HepG2 (cell line): ENCODE measurements around the gene PPP1R18. TPM values are rescaled to one million over a fixed set of nuclear protein-coding genes. Genes with fewer than 3 reads are reported as not detected.
A peak's percentile ranks its signal among the peaks of the same experiment; 100 is the strongest.

Experiments
- CBX1 ChIP-seq: IDR thresholded peaks from one replicate; pipeline ENCODE4 v1.6.1; 2016; ENCODE audit warnings: antibody characterized with exemption, low read depth
- CEBPB ChIP-seq: IDR thresholded peaks from 2 replicates; pipeline ENCODE4 v1.6.1; 2011; ENCODE audit warnings: low read depth, low read length, improper control_type of control experiment, borderline replicate concordance
- EED ChIP-seq: sonication (generic); formaldehyde crosslinking; IDR thresholded peaks from 2 replicates; pipeline ENCODE4 v1.5.0; 2020; ENCODE audit warnings: mild to moderate bottlenecking, missing genetic modification reagents
- MED8 ChIP-seq: sonication (generic); formaldehyde crosslinking; IDR thresholded peaks from 2 replicates; pipeline ENCODE4 v1.8.1; 2023; ENCODE audit warnings: mild to moderate bottlenecking, missing genetic modification reagents; ENCODE audit not compliant: insufficient replicate concordance
- MYC ChIP-seq: sonication (generic); formaldehyde crosslinking; IDR thresholded peaks from 2 replicates; pipeline ENCODE4 v1.9.0; 2021; ENCODE audit warnings: missing genetic modification reagents, borderline replicate concordance
- NR0B2 ChIP-seq: sonication (generic); formaldehyde crosslinking; IDR thresholded peaks from 2 replicates; pipeline ENCODE4 v1.4.0; 2020; ENCODE audit warnings: mild to moderate bottlenecking, missing genetic modification reagents
- PAX8 ChIP-seq: sonication (generic); formaldehyde crosslinking; IDR thresholded peaks from 2 replicates; pipeline ENCODE4 v1.8.0; 2022; ENCODE audit warnings: mild to moderate bottlenecking, missing genetic modification reagents, borderline replicate concordance
- SP1 ChIP-seq, 2 experiments: fragments of 450-650 bp in 1 of 2; sonication (generic) in 1 of 2; formaldehyde crosslinking in 1 of 2; IDR thresholded peaks; 2 replicates each; pipeline versions ENCODE4 v1.4.0 to v1.6.1; 2016 to 2020; ENCODE audit warnings: missing genetic modification reagents in 1 of 2
- SP140L ChIP-seq: sonication (generic); formaldehyde crosslinking; IDR thresholded peaks from 2 replicates; pipeline ENCODE4 v1.4.0; 2020; ENCODE audit warnings: missing genetic modification reagents, borderline replicate concordance
- SUZ12 ChIP-seq: fragments of 150-350 bp; IDR thresholded peaks from 2 replicates; pipeline ENCODE4 v1.6.1; 2014; ENCODE audit warnings: low read depth, low read length
- TCF7 ChIP-seq: sonication (generic); IDR thresholded peaks from 2 replicates; pipeline ENCODE4 v1.6.1; 2016; ENCODE audit warnings: antibody characterized with exemption, low read depth
- ZBTB4 ChIP-seq: sonication (generic); formaldehyde crosslinking; IDR thresholded peaks from 2 replicates; pipeline ENCODE4 v1.4.0; 2020; ENCODE audit warnings: missing genetic modification reagents, mild to moderate bottlenecking, borderline replicate concordance
- ZFP36L2 ChIP-seq: sonication (generic); formaldehyde crosslinking; IDR thresholded peaks from 2 replicates; pipeline ENCODE4 v1.4.0; 2020; ENCODE audit warnings: missing genetic modification reagents
- ZNF598 ChIP-seq: sonication (generic); formaldehyde crosslinking; IDR thresholded peaks from 2 replicates; pipeline ENCODE4 v1.5.1; 2020; ENCODE audit warnings: mild to moderate bottlenecking, missing genetic modification reagents, borderline replicate concordance
- ZNF652 ChIP-seq: IDR thresholded peaks from 2 replicates; pipeline ENCODE4 v1.6.1; 2016; ENCODE audit warnings: low read depth, borderline replicate concordance
- ZNF724P ChIP-seq: sonication (generic); formaldehyde crosslinking; IDR thresholded peaks from 2 replicates; pipeline ENCODE4 v1.8.0; 2022; ENCODE audit warnings: missing genetic modification reagents, borderline replicate concordance
- ZNF781 ChIP-seq: sonication (generic); formaldehyde crosslinking; IDR thresholded peaks from 2 replicates; pipeline ENCODE4 v1.5.1; 2020; ENCODE audit warnings: borderline replicate concordance, mild to moderate bottlenecking, missing genetic modification reagents; ENCODE audit errors: not compliant biosample characterization
- polyA plus RNA-seq, 8 experiments: library from polyadenylated mRNA; depleted of rRNA in 3 of 8; stranded (reverse) in 7 of 8; unstranded in 1 of 8; fragments of >200 nt; fragmentation: Illumina TruSeq in 4 of 8; extraction: Trizol in 4 of 8; gene quantifications; 2 replicates each; pipeline versions ENCODE4 v1.2.1 to v1.2.3, GENCODE V29; 2011 to 2016; ENCODE audit warnings: low read depth in 4 of 8, missing spikeins in 1 of 8, mixed read lengths in 1 of 8; ENCODE audit not compliant: insufficient read depth in 1 of 8
- total RNA-seq, 5 experiments: library from RNA; depleted of rRNA; stranded (reverse); fragments of >200 nt; fragmentation: Illumina TruSeq; extraction: Trizol; gene quantifications; 2 replicates each; pipeline ENCODE4 v1.2.3, GENCODE V29; 2016; ENCODE audit warnings: low read depth in 1 of 5
- TF ChIP-seq, protein P1 (sequence below): sonication (generic); formaldehyde crosslinking; IDR thresholded peaks from 2 replicates; pipeline ENCODE4; 2020; ENCODE audit warnings: missing genetic modification reagents, mild to moderate bottlenecking, borderline replicate concordance
- TF ChIP-seq, protein P2 (sequence below): IDR thresholded peaks from 2 replicates; pipeline ENCODE4 v1.6.1; 2012; ENCODE audit warnings: inconsistent platforms
- TF ChIP-seq, protein P3 (sequence below): sonication (generic); formaldehyde crosslinking; IDR thresholded peaks from 2 replicates; pipeline ENCODE4 v1.4.0; 2020; ENCODE audit warnings: missing genetic modification reagents

The PPP1R18 gene
- total and polyA plus RNA-seq, 2 of the 13 experiments (the other 11 are each of a cell fraction or from before 2014, with no cell fraction given): 4.9 to 9.2 TPM

DNA sequence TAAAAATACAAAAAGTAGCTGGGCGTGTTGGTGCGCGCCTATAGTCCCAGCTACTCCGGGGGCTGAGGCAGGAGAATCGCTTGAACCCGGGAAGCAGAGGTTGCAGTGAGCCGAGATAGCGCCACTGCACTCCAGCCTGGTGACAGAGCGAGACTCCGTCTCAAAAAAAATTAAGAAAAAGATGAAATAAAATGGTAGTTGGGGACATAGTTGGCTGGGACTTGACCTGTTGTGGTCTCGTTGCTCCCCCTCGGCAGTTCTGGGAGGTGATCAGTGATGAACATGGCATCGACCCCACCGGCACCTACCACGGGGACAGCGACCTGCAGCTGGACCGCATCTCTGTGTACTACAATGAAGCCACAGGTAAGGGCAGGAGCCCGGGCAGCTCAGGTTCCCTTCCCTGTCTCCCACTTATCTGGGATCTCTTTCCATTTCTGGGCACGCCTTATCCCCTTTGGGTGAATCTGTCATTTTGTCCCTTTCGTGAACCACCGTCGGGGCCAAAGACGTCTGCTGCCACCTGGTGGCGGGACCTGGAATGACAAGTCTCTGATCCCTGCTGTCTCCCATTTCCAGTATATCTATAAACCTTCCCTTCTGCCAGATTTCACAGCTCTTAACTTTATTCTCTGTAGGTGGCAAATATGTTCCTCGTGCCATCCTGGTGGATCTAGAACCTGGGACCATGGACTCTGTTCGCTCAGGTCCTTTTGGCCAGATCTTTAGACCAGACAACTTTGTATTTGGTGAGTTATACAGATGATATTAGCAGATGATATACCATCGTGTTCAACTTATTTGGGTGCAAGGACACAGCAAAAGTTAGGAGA is 36.1 kb upstream of the PPP1R18 start (continued):
- TF ChIP-seq, protein P1, sequence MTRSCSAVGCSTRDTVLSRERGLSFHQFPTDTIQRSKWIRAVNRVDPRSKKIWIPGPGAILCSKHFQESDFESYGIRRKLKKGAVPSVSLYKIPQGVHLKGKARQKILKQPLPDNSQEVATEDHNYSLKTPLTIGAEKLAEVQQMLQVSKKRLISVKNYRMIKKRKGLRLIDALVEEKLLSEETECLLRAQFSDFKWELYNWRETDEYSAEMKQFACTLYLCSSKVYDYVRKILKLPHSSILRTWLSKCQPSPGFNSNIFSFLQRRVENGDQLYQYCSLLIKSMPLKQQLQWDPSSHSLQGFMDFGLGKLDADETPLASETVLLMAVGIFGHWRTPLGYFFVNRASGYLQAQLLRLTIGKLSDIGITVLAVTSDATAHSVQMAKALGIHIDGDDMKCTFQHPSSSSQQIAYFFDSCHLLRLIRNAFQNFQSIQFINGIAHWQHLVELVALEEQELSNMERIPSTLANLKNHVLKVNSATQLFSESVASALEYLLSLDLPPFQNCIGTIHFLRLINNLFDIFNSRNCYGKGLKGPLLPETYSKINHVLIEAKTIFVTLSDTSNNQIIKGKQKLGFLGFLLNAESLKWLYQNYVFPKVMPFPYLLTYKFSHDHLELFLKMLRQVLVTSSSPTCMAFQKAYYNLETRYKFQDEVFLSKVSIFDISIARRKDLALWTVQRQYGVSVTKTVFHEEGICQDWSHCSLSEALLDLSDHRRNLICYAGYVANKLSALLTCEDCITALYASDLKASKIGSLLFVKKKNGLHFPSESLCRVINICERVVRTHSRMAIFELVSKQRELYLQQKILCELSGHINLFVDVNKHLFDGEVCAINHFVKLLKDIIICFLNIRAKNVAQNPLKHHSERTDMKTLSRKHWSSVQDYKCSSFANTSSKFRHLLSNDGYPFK (CRISPR knock-in tag): 0 out of 2 replicates have a peak, but pooled peaks have one; percentile 47
- TF ChIP-seq ZNF781 (CRISPR knock-in tag) (no peak), ZNF598 (0 out of 2 replicates have a peak, but pooled peaks have one; percentile 19), ZNF724P (CRISPR knock-in tag) (no peak), SUZ12 (no peak), TCF7 (0 out of 2 replicates have a peak, but pooled peaks have one; percentile 7), EED (CRISPR knock-in tag) (no peak), NR0B2 (CRISPR knock-in tag) (no peak), PAX8 (CRISPR knock-in tag) (no peak), ZFP36L2 (no peak), MYC (CRISPR knock-in tag) (no peak), SP1 (IDR thresholded peaks at IDR 0.05) (no peak), SP1 (CRISPR knock-in tag; IDR thresholded peaks at IDR 0.05) (peak; percentile 57; the same call in 1 of the 2 replicates), CEBPB (no peak), ZNF652 (CRISPR knock-in tag) (no peak), ZBTB4 (no peak), SP140L (CRISPR knock-in tag) (no peak), CBX1 (no peak), MED8 (CRISPR knock-in tag) (no peak)
- TF ChIP-seq, protein P2, sequence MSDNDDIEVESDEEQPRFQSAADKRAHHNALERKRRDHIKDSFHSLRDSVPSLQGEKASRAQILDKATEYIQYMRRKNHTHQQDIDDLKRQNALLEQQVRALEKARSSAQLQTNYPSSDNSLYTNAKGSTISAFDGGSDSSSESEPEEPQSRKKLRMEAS: no peak
- TF ChIP-seq, protein P3, sequence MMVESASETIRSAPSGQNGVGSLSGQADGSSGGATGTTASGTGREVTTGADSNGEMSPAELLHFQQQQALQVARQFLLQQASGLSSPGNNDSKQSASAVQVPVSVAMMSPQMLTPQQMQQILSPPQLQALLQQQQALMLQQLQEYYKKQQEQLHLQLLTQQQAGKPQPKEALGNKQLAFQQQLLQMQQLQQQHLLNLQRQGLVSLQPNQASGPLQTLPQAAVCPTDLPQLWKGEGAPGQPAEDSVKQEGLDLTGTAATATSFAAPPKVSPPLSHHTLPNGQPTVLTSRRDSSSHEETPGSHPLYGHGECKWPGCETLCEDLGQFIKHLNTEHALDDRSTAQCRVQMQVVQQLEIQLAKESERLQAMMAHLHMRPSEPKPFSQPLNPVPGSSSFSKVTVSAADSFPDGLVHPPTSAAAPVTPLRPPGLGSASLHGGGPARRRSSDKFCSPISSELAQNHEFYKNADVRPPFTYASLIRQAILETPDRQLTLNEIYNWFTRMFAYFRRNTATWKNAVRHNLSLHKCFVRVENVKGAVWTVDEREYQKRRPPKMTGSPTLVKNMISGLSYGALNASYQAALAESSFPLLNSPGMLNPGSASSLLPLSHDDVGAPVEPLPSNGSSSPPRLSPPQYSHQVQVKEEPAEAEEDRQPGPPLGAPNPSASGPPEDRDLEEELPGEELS: no peak
